GM20000 (cell line): ENCODE data around the gene TMCC1.
A peak's percentile ranks its signal among the peaks of the same experiment; 100 is the strongest.

Source experiments
- DNase-seq: peaks from one replicate; pipeline ENCODE4 v3.0.0; 2012; ENCODE audit warnings: low spot score
- TF ChIP-seq, protein P1 (sequence below): IDR thresholded peaks from 2 replicates; pipeline ENCODE4 v1.5.1; 2012; ENCODE audit warnings: mild to moderate bottlenecking, control low read depth; ENCODE audit errors: extremely low read depth, missing control alignments

TMCC1 gene

DNA sequence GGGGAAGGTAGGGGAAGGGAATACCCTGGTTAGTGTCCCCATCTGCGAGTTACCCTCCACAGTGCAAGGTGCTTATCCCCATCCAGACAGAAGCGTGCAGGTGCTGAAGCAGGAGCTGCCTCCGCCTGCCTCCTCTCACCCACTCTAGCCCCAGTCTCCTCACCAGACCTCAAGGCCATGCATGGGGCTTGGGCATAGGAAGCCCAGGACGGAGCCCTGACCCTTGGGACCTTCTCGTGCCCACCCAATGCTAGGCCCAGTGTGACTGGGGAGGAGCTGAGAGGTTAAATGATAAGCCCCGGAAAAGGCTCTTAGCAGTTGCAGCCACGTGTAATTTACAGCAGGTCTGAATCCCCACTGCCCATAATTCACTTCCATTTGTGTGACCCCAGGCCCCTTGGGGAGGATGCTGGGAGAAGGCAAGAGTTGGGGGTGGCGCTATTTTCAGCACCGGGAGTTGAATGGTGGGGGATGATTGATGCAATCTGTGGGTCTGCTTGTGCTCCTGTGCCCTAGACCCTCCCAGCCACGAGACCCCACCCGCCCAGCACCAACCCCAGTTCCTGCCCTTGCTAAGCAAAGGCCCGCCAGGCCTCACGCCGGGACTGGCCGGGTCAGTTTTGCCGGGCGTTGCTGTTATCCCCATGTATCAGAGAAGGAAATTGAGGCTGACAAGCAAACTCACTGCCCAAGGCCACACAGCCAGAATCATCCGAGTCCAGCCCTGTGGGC, 272.5 kb downstream of the TMCC1 start:
- DNase-seq = no peak
- TF ChIP-seq, protein P1, sequence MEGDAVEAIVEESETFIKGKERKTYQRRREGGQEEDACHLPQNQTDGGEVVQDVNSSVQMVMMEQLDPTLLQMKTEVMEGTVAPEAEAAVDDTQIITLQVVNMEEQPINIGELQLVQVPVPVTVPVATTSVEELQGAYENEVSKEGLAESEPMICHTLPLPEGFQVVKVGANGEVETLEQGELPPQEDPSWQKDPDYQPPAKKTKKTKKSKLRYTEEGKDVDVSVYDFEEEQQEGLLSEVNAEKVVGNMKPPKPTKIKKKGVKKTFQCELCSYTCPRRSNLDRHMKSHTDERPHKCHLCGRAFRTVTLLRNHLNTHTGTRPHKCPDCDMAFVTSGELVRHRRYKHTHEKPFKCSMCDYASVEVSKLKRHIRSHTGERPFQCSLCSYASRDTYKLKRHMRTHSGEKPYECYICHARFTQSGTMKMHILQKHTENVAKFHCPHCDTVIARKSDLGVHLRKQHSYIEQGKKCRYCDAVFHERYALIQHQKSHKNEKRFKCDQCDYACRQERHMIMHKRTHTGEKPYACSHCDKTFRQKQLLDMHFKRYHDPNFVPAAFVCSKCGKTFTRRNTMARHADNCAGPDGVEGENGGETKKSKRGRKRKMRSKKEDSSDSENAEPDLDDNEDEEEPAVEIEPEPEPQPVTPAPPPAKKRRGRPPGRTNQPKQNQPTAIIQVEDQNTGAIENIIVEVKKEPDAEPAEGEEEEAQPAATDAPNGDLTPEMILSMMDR = no peak

DNA sequence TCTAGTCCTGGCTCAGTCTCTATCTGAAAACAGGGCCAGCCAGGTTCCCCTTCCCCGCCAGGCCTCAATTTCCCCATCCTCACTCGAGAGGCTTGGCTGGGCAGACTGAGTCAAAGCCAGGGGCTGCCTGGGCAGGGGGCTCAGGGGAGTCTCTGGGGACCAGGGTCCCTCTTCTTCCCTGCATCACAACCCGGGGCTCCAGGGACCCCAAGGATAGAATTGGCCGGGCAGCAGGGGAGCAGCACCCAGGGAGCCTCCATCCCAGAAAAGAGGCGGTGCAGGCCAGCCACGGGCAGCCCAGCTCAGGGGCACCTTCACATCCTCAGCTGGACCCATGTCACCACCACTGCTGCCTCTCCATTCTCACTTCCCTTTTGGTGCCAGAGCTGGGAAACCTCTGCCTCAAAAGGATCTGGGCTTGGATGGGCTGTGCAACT, 273.8 kb downstream of the TMCC1 start:
- no peak for DNase-seq
- TF ChIP-seq, protein P1 = no peak

DNA sequence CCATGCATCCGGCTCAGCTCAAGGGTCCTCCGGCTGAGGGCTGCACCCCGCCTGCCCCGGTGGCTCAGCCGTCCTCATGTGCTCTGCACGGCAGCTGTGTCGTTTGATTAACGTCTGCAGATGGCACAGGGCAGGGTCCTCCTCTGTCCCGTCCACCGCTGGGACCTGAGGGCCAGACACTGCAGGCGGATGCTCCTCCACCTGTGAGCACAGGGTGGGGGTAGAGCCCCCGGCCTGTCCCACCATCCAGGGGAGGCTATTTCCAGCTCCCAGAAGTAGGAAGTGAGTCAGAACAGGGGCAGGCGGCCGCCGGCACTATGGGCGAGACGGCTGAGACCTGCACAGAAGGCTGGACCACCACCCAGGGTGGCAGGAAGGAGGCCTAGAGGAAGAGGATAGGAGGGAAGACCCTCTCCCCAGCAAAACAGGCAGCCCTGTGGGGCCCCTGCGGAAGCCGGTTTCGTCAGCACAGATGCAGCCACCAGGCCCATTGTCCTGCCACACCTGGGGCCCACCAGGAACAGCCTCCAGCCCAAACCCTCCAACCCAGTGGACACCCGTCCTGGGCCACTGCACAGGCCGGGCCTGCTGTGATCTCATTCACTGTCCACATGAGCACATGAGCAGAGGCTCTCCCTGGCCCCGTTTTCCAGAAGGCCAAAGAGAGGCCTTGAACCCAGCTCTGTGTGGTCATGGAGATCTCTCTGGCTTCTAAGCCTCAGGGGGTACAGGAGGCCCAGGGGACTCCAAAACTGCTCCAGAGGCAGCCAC, 274.4 kb downstream of the TMCC1 start:
- no peak for DNase-seq
- TF ChIP-seq, protein P1 = no peak

DNA sequence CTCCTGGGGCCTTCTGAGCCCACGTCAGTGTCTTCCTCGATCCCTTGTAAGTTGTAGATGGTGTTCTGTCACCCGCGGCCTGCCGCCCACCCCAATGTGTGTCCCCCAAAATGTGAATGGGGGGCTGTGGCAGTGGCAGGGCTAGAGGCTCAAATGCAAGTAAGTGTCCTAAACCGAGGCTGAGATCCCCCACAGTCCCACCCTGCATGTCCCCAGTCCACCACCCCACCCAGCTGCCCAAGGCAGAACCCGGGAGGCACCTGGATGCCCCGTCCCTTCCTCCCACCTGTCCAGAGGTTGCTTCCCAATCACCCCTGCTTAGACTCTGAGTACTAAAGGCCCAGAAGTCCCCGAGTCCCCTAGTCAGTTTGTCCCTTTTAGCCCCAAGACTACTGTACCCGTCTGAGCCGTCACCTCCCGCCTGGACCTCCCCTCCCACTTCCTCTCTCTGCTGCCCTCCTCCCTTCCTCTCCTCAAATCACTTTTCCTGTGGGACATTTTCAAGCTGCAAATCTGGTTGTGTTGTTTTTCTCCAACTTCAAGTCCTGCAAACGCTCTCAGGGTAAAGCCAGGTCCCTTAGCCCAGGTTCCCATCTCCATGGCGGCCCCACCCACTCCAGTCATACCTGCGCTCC, 275.2 kb downstream of the TMCC1 start:
- TF ChIP-seq, protein P1 = no peak
- DNase-seq = no peak

DNA sequence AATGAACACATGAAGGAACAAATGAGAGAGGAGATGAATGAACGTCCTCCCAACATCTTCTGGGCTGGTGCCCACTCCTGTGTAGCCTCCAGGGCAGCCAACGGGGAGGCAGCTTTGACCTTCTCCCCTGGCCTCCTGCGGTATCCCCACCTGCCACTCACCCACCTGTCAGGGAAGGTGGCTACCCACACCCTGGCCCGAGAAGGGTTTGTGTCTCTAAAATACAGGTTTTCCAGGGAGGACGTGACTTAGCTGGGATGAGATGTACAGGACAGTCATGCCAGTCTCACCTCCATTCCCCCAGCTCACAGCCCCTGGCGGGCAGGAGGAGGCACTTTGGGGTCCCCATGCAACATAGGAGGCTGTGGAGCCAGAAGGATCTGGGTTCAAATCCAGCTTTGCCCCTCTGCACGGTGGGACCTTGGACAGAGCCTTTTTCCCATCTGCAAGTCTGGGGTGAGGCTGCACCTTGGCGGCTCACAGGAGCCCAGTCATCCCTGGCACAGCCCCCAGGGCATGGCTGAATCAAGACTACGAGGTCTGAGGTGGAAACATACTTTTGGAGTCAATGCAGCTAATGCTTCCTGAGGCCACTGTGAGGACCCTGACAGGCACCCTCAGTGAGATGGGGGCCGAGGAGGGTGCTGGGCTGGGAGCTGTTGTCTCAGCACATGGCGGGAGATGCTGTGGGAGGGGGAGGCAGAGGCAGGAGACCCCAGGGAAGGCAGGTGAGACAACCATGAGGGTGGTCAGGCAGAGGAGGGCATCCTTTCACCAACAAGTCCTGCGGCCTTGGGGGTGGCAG, 275.9 kb downstream of the TMCC1 start:
- DNase-seq = no peak
- TF ChIP-seq, protein P1 = no peak

DNA sequence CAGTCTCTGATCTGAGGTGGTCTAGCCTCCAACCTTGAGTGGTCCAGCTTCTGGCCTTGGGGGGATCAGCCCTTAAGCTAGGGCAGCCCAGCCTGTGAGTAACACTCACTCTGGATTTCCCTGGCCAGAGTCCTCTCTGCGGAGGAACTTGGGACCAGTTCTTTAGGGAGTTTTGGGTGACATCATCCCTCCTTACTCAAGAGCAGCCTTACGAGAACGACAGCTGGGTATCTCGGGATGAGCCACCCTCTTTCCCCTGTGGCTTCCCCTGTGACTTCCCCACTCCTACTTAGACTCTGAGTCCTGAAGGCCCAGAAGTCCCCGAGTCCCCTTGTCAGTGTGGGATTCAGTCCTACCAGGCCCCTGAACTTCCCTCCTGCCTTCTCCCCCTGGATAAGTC, 276.8 kb downstream of the TMCC1 start:
- TF ChIP-seq, protein P1 = no peak
- DNase-seq = peak; percentile 62

DNA sequence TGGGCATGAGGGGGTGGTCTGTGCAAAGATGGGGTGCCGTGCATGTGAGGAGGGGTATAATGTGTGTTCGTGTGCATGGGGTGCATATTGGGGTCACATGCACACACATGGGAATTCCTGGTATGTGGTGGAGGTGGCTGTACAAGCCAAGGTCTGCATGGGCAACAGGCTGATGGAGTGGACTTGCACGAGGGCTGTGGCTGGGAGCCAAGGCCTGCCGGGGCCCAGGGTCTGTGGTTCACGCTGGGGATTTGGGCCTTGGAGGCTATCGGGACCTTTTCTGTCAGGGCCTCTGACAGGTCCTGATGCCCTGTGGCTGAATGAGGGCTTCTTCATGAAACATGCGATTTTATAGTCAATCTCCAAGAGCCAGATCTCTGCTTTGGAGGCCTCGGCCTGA, 277.2 kb downstream of the TMCC1 start:
- TF ChIP-seq, protein P1 = no peak

More for the DNA sequence above, 277.2 kb downstream of the TMCC1 start:
- no peak for DNase-seq
